ENCODE results near the gene TSPEAR. TPM values are rescaled to one million over a fixed set of nuclear protein-coding genes. Genes with fewer than 3 reads are reported as not detected.
A peak's percentile ranks its signal among the peaks of the same experiment; 100 is the strongest.

The TSPEAR gene
- total and polyA plus RNA-seq, 9 of the 15 experiments (the other 6 are each of a cell fraction or from before 2014, with no cell fraction given) = not detected

DNA sequence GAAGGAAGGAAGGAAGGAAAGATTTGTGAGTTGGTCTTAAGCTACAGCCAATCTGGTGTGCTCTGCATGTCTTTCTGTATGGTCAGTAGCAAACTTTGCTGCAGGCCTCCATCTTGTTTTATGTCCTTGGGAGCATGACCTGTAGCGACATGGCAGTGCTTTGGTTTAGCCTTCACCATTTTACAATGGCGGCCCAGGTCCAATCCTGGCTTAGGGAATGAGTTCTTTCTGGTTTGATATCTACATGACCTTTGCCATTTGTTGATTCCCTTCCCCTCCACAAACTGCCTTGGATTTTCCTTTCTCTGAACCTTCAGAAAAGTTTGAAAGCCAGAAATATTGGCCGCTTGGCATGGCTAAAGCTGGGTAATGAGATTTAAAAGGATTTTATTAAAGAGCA, 30.5 kb upstream of the TSPEAR start:
- no peak for FAIRE-seq
- Histone ChIP-seq H3K4me2 (ENCODE audit: insufficient read depth, low read length) (no peak overlapping the region), H4K20me1 (replicated peaks; ENCODE audit: control insufficient read depth, insufficient read depth, low read length) (0 out of 2 replicates have a peak, but pooled peaks cover 5% of the 10 kb centered on the region), H3K27me3 (ENCODE audit: control insufficient read depth in 2 of 2, insufficient read depth in 2 of 2, low read length in 2 of 2) (peaks cover 20 to 29% of the 10 kb centered on the region in 2 experiments), H2AFZ (ENCODE audit: low read depth, low read length) (no peak overlapping the region), H3K36me3 (ENCODE audit: control insufficient read depth, insufficient read depth, low read length) (no peaks in the 10 kb centered on the region), H3K9me3 (replicated peaks; ENCODE audit: control insufficient read depth, insufficient read depth, low read depth, low read length) (no peaks in the 10 kb centered on the region), H3K27ac (ENCODE audit: extremely low read depth, low read depth, low read length) (no peak overlapping the region), H3K4me1 (replicated peaks in 1 of 2; ENCODE audit: control insufficient read depth in 2 of 2, insufficient read depth in 2 of 2, low read length in 2 of 2) (no peaks in the 10 kb centered on the region), H3K9me1 (ENCODE audit: control insufficient read depth, insufficient read depth, low read length) (no peaks in the 10 kb centered on the region), H3K9ac (ENCODE audit: insufficient read depth in 1 of 2, low read depth in 2 of 2, low read length in 2 of 2) (no peak overlapping the region), H3K4me3 (no peak overlapping the region), H3K79me2 (ENCODE audit: control insufficient read depth, insufficient read depth, low read length) (no peaks in the 10 kb centered on the region)
- in situ Hi-C loops (cut with MboI) (loop anchor here (5.0 kb wide), 1 partner anchor 225 kb away; no protein-coding TSS in a partner anchor), intact Hi-C loops (cut with micrococcal nuclease) (loop anchor here (1.0 kb wide), 1 partner anchor 232 kb away; no protein-coding TSS in a partner anchor)
- 2% methylated on average over 3 of the region's 3 CpGs for WGBS (ENCODE audit: insufficient coverage, low coverage, missing lambda C conversion rate)
- DNase-seq (ENCODE audit: extremely low read depth in 1 of 4, low spot score in 3 of 4) = no peak
- TF ChIP-seq NEUROD1 (IDR thresholded peaks at IDR 0.05; ENCODE audit: borderline replicate concordance, low read depth, low read length, partially characterized antibody) = no peak
- no peak for TF ChIP-seq GATA2 (CRISPR knock-in tag; IDR thresholded peaks at IDR 0.05)
- no peak for TF ChIP-seq NFATC3 (IDR thresholded peaks at IDR 0.05)
- no peak for TF ChIP-seq FOXP1 (CRISPR knock-in tag; IDR thresholded peaks at IDR 0.05)
- TF ChIP-seq YY1 (IDR thresholded peaks at IDR 0.05; ENCODE audit: borderline replicate concordance in 1 of 3, control insufficient read depth in 1 of 3, extremely low read depth in 1 of 3, insufficient read depth in 3 of 3, insufficient read length in 1 of 3, insufficient replicate concordance in 2 of 3, low read depth in 1 of 3, low read length in 2 of 3) = peak in 1 of 3 experiments; percentile 30
- ATAC-seq = no peak
- ChIA-PET POLR2A (interaction anchor here (0.9 to 1.3 kb wide), 3 partner anchors 11 to 17 kb away, joined by 3 to 5 read pairs (median 3); no protein-coding TSS in a partner anchor), CTCF (ENCODE audit: low intra/inter-chr PET ratio) (interaction anchor here (0.6 to 1.3 kb wide), 3 partner anchors 103 to 238 kb away, joined by 3 to 5 read pairs (median 3); no protein-coding TSS in a partner anchor)
- no TSS peak for BruUV-seq (replicated peaks)
